Right ventricle myocardium superior (tissue), 1 donor: ENCODE results near the gene SAMD8. TPM values are rescaled to one million over a fixed set of nuclear protein-coding genes. Genes with fewer than 3 reads are reported as not detected.
"Not testable (repeated sequence)": the region's sequence is repeated elsewhere in the genome, so short reads cannot be mapped to it uniquely, and the experiment has no call there.

Source experiments
- ATAC-seq: fragments of 200-7000 bp; cut with Tn5 transposase; one replicate; pipeline ENCODE4 v1.9.1; 2020; ENCODE audit warnings: mild to moderate bottlenecking; ENCODE audit not compliant: poor library complexity
- DNase-seq: peaks from one replicate; pipeline ENCODE4 v3.0.0-alpha.2; 2020
- intact Hi-C: fragments of 100-400 bp; cut with DNase I; formaldehyde crosslinking; loops from one replicate; pipeline ENCODE4 v1.11.2; 2022
- total RNA-seq: library from RNA; stranded (reverse); fragmentation: NEBNext Ultra II Directional; extraction: Animal tissue kit (Norgen Biotek cat#: 25700); gene quantifications from one replicate; pipeline ENCODE4 v1.2.1, GENCODE V29; 2021
- donor health status: DM: no; HTN: yes; CAD: no; lungs with severe emphysema.

The SAMD8 gene
- total RNA-seq, 1 donor from 2014 or later: 23.3 TPM

DNA sequence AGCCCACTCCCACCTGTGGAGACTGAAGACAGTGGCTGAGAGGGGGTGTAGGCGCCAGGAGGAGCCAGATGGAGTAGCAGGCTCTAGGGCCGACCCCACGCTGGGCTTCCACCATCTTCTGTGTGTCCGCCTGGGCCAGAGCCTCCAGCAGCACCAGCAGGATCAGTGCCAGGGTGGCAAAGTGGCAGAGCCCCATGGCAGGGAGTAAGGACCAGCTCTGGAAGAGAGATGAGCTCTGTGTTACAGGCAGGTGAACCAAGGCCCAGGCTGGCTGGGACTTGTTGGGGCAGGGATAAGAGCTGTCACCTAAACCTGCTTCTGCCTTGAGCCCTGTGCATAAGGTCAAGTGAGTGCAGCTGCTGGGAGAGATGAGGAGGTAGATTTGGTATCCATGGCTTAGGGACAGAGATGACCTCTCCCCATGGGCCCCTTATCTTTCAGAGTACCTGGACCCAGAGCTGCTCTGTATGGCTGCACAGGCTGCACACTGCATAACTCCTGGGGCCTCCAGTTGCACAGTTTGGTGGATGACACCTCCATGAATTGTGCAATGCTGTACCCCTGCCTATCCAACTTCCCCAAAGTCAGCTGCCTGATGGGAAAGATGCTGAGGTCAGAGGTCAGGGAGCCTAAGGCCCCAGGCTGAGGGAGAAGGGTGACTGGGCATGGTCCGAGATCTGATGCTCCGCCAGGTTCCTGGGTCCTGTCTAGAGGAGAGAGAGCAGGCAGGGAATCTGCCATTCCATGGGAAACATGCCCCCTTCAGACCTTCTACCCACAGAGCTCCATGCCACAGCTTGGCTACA is 7.4 kb upstream of the SAMD8 start:
- DNase-seq (no peak), ATAC-seq (no peak)
- intact Hi-C loops: loop anchor here (5.0 kb wide), 2 partner anchors 842 to 857 kb away; no protein-coding TSS in a partner anchor

DNA sequence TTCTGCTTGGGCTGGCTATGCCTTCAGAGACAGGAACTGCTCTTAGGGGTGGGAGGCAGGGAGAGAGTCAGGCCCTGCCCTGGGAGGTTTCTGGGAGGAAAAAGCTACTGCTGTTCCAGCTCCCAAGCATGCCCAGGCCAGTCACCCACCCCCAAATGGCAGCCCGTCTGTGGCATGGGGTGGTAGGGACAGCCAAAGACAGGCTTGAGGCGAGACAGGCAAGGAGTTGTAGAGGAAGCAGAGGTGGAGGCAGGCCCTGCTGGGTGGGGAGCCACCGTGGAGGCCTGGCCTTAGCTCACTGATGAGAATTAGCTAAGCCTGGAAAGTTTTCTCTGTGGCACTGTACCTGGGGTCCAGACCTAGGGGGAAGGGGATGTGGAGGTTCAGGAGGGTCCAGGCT is 6.6 kb upstream of the SAMD8 start:
- DNase-seq: no peak
- ATAC-seq: no peak
- intact Hi-C loops: loop anchor here (5.0 kb wide), 2 partner anchors 843 to 858 kb away; no protein-coding TSS in a partner anchor

DNA sequence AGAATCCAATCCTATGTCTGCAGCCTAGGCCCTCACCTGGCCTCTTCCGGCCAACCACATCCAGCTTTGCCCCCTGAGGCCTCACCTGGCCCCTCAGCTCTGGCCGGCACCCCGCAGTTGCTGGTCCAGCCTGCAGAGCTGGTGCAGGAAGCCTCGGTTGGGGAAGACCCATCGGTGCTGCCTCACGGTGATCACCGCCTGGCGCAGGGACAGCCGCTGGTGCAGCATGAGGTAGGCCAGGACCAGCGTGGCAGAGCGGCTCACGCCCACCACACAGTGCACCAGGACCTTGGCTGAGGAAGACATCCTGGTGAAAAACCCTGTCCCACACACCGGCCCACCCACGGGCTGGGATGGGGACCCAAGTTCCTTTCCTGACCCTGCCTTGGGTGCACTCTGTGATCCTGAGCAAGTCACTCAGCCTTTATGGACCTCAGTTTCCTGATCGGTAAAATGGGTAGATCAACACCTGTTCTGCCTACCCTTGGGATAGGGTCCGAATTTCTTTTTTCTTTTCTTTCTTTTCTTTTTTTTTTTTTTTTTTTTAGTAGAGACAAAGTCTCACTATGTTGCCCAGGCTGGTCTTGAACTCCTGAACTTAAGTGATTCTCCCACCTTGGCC is 5.8 kb upstream of the SAMD8 start:
- intact Hi-C loops: no loop called here
- ATAC-seq (no peak), DNase-seq (no peak)

DNA sequence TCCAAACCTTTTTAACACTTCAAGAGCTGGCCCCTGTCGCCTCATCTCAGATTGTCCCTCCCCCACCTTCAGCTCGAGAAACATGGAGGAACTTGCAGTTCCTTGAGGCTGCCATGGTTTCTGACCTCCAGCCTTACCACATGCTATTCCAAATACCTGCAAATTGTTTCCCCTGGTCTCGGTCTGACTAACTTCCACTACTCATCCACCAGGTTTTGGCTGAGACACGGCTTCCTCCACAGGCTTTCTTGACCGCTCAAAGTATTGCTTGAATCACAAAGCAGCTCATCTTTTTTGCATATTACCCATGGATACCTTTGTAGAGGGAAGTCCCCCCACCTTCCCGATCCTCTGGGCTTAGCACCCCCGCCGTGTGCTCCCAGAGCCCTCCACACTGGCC is 5.2 kb upstream of the SAMD8 start:
- no peak for DNase-seq
- intact Hi-C loops: no loop called here
- no peak for ATAC-seq

DNA sequence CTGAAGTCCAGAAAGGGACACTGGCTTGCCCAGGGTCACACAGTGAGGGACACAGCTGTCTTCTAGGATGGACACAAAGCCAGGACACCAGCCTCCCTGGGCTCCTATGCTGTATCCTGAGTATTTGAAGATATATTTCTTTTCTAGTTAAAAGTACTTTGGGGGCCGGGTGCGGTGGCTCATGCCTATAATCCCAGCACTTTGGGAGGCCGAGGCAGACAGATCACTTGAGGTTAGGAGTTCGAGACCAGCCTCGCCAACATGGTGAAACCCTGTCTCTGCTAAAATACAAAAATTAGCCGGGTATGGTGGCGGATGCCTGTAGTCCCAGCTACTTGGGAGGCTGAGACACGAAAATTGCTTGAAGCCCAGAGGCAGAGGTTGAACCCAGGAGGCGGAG is 4.6 kb upstream of the SAMD8 start:
- intact Hi-C loops, ATAC-seq, DNase-seq: not testable (repeated sequence)

DNA sequence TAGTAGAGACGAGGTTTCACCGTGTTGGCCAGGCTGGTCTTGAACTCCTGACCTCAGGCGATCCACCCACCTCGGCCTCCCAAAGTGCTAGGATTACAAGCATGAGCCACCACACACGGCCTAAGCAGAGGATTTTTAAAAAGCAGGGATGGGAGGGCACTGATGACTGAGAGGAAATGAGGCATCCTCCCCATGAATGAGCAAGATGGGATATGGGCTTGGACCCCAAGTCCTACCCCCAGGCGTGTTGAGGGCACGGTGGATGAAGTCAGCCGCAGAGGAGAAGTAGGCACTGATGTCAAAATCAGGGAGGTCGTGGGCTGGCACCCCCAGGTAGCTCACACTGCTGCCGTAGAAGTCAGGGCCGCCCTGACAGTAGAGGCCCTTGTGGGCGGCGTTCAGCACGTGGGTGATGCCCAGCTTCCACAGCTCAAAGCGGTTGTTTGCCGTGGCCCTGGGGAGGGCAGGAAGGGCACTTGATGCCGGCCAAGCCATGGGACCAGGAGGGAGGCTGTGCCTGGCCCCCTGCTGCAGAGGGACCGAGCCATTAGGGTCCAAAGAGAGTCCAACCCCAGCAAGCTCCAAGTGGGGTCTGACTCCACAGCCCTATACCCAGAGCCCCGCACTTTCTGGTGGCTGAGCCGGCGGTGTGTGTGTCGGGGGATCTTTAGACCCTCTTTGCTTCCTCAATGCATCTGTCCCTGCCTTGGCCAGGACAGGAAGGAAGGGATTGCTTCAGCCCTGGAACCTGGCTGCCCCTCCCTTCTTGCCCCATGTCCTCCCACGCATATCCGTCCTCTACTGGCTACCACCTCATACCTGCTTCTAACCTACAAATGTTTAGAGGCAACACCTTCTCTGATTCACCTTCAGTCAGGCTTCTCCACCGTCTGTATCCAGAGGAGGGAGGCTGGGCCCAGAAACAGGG is 3.4 kb upstream of the SAMD8 start:
- no peak for DNase-seq
- intact Hi-C loops: no loop called here
- ATAC-seq: no peak

DNA sequence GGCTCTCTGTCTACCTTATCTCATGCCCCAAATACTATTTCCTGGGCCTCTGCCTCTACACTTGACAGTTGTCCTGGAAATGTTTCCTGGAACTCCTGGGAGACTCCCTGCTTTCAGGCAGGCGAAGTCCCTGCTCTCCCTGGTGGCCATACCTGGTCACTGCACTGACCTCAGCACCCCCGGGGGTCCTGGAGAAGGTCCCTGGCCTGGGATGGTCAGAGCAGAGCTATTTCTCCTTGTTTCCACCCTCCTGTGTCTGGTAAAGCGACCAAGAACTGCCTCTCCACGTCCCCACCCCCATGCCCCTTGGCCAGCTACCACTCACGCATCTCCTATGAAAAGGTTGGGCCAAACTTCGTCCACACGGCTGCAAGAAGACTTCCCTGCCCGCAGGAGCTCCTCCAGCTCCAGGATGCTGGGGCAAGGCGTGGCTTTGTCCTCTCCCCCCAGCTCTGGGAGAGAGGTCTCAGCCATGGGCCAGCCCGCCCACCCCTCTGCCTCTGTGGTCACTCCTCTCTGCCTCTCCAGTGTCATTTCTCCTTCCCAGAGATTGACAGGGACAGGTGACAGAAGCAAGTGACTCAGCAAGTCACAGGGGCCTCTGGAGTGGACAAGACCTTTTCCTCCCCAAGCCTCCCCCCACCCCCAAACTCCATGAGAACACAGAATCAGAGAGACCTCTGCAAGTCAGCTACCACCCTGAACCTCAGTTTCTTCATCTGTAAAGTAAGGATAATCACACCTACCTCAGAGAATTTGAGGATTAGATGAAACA is 2.6 kb upstream of the SAMD8 start:
- DNase-seq: no peak
- ATAC-seq: no peak
- intact Hi-C loops: no loop called here

DNA sequence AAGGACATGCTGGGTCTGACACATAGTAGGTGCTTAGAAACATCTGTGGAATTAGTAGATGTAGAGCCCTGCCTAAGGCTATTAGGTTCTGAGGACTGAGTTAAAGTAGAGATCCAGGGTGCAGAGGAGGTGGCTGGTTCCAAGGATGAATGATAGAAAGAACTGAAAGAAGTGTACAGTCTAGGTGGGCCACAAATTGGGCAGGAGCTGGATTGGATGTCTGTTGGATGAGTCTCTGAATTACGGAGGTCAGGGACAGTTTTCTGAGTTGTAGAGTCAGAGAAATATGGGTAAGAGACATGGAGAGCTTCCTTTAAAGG is 2.0 kb upstream of the SAMD8 start:
- intact Hi-C loops: no loop called here

DNA sequence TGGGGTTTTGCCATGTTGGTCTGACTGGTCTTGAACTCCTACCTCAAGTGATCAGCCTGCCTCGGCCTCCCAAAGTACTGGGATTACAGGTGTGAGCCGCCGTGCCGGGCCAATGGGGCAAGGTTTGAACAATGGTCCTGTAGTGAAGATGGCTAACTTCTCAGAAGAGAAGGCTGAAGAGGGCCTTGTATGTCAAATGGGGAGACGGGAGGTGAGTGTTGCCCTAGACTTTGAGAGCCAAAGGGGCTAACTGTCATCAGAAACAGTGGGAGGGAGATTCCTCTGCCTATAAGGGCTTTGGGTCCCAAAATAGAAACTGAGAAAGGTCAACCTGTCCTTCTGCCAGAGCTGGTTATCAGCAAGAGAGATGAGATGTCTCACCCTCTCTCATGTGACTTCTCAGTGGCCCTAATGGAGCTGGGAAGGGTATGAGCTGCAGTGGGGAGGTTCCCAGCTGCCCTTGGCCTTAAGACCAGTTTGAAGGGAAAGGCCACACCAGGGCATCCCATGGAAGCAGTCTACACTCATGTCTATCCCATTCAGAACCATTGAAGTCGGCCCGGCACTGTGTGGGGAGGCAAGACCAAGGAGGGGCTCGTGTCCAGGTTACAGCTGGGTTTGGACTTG is 1.3 kb upstream of the SAMD8 start:
- intact Hi-C loops: loop anchor here (5.0 to 10.0 kb wide), 2 partner anchors 122 to 285 kb away; partner anchors contain the start of gene KAT6B
- ATAC-seq (peak; percentile 7), DNase-seq (no peak)

More for the DNA sequence above, 2.0 kb upstream of the SAMD8 start:
- no peak for DNase-seq
- ATAC-seq: no peak

DNA sequence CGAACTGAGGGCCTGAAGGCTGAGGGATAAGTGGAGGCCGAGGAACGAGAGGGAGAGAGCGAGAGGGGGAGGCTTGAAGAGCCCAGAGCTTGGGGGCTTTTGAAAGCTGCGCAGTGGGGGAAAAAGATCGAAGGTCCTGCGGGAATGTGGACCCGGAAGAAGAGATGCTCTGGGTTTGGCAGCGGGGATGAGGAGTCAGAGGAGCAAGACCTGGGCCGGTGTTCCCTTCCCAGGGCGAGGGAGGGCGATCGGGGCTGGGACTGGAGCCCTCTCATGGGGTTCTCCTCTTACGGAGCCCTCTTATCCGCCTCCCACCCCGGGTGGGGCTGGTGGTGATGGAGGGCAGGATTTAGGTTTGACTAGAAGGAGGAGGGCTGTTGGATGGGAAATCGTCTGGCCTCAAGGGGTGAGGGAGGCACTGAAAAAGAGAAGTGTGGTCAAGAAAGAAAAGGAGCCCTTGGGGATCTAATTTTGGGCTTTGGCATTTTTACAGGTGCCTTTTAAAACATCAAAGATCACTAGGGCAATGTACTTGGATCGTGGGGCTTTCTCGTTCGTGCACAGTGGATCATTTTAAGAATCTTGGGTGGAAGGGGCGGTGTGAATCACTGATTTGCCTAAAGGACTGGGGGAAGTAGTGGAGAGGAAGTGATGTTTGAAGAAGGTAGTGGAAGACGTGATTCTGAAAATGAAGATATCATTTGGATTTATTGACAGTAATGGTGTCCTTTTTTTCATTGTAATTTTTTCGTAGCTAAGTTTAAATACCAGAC is 637 bp downstream of the SAMD8 start:
- DNase-seq (peak; percentile 65), ATAC-seq (peak; percentile 31)
- intact Hi-C loops: loop anchor here (5.0 to 10.0 kb wide), 2 partner anchors 120 to 287 kb away; partner anchors contain the start of gene KAT6B

DNA sequence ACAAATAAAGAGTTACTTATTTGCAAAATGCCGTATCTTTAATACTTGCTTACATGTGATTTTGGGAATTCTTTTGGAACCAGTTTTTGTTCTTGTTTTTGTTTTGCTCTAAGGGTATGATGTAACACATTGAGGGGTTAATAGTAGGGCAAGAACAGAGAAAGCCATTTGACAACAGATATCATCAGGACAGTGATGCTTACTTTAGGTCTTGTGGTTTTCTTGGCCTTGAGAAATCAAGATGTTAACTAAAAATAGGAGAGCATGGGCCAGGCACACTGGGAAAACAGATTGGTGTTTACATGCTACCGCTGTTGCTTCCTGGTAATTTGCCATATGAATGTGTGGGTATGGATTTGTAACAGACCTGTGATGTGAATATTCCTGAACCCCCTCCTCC is 3.7 kb downstream of the SAMD8 start:
- ATAC-seq: no peak

DNA sequence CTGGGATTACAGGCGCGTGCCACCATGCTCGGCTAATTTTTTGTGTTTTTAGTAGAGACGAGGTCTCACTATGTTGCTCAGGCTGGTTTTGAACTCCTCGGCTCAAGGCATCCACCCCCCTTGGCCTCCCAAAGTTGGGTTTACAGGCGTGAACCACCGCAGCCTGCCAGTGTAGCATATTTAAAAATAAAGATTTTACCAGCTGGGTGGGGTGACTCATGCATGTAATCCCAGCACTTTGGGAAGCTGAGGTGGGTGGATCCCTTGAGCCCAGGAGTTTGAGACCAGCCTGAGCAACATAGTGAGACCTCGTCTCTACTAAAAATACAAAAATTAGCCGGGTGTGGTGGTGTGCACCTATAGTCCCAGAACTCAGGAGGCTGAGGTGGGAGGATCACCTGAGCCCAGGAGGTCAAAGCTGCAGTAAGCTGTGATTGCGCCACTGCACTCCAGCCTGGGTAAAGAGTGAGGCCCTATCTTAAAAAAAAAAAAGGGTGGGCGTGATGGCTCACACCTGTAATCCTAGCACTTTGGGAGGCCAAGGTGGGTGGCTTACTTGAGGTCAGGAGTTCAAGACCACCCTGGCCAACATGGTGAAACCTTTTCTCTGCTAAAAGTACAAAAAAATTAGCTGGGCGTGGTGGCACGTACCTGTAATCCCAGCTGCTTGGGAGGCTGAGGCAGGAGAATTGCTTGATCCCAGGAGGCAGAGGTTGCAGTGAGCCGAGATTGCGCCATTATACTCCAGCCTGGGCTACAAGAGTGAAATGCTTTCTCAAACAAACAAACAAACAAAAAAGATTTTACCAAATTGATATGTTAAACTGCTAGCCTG is 5.7 kb downstream of the SAMD8 start:
- DNase-seq, ATAC-seq: not testable (repeated sequence)
- intact Hi-C loops: loop anchor here (10.0 kb wide), 1 partner anchor 292 kb away; the partner anchor contains the start of gene KAT6B

More for the DNA sequence above, 3.7 kb downstream of the SAMD8 start:
- DNase-seq: no peak
- intact Hi-C loops: loop anchor here (10.0 kb wide), 1 partner anchor 290 kb away; the partner anchor contains the start of gene KAT6B

DNA sequence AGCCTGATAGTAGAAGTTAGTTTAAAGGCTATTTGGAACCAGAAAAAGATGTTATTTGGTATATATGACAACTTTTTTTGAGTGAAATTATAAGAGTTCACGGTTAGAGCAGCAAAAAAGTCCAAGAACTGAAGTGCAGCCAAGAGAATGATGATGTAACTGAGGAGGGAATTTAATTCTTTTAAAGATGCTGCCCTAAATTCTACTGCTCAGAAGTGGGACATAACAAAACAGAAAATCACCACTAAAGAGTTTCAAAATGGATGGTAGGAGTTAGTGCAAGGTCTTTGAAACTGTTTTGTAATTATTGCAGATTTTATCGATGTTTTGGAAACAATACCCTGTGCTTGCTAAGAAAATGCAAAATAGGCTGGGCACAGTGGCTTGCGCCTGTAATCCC is 6.5 kb downstream of the SAMD8 start:
- DNase-seq (no peak), ATAC-seq (peak; percentile 40)
- intact Hi-C loops: loop anchor here (10.0 kb wide), 1 partner anchor 293 kb away; the partner anchor contains the start of gene KAT6B

DNA sequence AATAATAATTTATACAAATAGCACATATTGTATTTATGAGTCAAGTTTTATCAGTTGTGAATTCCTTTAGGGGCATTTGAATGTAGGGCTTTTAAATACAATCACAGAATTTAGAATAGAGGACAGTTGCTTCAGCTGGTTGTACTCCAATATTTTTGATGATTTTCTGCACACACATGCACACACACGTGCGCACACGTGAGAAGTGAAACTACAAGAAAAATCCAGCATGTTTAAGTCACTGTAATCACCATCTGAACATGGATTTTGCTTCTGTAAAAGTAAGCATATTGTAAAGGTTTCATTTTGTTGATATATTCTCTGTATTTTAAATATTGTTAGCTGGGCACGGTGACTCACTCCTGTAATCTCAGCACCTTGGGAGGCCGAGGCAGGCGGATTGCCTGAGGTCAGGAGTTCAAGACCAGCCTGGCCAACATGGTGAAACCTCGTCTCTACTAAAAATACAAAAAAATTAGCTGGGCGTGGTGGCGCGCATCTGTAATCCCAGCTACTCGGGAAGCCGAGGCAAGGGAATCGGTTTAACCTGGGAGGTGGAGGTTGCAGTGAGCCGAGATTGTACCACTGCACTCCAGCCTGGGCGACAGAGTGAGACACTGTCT is 8.1 kb downstream of the SAMD8 start:
- ATAC-seq, DNase-seq: not testable (repeated sequence)
- intact Hi-C loops: loop anchor here (10.0 kb wide), 1 partner anchor 295 kb away; the partner anchor contains the start of gene KAT6B

DNA sequence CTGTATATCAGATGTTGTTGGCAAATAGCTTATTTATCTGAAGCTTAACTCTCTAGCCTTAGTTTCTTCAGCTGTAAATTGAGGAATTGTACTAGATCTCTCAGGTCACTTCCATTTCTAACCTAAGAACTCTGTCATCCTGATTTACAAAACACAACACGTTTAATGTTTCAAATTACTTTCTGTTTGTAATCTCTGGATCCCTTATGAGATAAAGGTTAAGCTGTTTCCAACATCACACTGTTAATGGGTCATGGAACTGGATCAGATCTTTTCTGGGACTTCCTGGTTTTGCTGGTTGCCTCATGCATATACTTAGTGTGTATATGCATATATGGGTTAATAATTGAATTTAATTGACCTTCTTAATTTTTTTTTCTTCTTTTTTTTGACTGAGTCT is 9.9 kb downstream of the SAMD8 start:
- intact Hi-C loops: no loop called here

DNA sequence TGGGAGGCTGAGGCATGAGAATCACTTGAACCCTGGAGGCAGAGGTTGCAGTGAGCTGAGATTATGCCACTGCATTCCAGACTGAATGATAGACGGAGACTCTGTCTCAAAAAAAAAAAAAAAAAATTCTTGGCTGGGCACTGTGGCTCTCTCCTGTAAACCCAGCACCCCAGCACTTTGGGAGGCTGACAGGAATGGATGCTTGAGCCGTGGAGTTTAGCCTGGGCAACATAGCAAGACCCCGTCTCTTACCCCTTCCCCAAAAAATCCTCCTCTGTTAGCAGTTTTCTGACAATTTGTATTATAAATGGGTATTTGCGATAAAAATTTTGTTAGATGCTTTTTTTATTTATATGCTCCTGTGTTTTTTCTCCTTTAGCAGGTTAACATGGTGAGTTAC is 11.0 kb downstream of the SAMD8 start:
- intact Hi-C loops: no loop called here
- DNase-seq (no peak), ATAC-seq (no peak)

More for the DNA sequence above, 9.9 kb downstream of the SAMD8 start:
- ATAC-seq: no peak
- DNase-seq: no peak
